GM19328 (cell line): ENCODE measurements around the gene PLRG1.

Experiments
- ATAC-seq: cut with Tn5 transposase; IDR thresholded peaks from one replicate; pipeline ENCODE4 v1.9.1; 2021; ENCODE audit warnings: mild to moderate bottlenecking, moderate library complexity; ENCODE audit not compliant: unreplicated experiment

PLRG1 gene

GRCh38 chr4:154574311-154574710, 24.1 kb upstream of the PLRG1 start:
- ATAC-seq, result no peak

- no peak for ATAC-seq
Measured at GRCh38 chr4:154573190-154573870, 23.1 kb upstream of the PLRG1 start.

- ATAC-seq, result no peak
Measured at GRCh38 chr4:154569584-154569983, 19.4 kb upstream of the PLRG1 start.

- ATAC-seq, result no peak
Measured at GRCh38 chr4:154569028-154569427, 18.8 kb upstream of the PLRG1 start.

GRCh38 chr4:154566639-154567204, 16.5 kb upstream of the PLRG1 start:
- ATAC-seq, result no peak

- ATAC-seq, result no peak
Measured at GRCh38 chr4:154565704-154566103, 15.5 kb upstream of the PLRG1 start.

- no peak for ATAC-seq
Measured at GRCh38 chr4:154564311-154564710, 14.1 kb upstream of the PLRG1 start.

GRCh38 chr4:154562697-154563254, 12.6 kb upstream of the PLRG1 start, which contains the start of gene FGB:
Gene FGB, plus strand, starts transcription at chr4:154563011. Its CDS starts 8 bp downstream, at chr4:154563019.
- no peak for ATAC-seq

- no peak for ATAC-seq
Measured at GRCh38 chr4:154560824-154561231, 10.6 kb upstream of the PLRG1 start.

- no peak for ATAC-seq
Measured at GRCh38 chr4:154560419-154560801, 10.2 kb upstream of the PLRG1 start.

- peak; percentile 94 for ATAC-seq
Measured at GRCh38 chr4:154559494-154560418, 9.6 kb upstream of the PLRG1 start.

- peak; percentile 30 for ATAC-seq
Measured at GRCh38 chr4:154559141-154559493, 8.9 kb upstream of the PLRG1 start.

- ATAC-seq, result peak; percentile 50
Measured at GRCh38 chr4:154551872-154552686, 1.9 kb upstream of the PLRG1 start.

- ATAC-seq, result no peak
Measured at GRCh38 chr4:154545689-154546088, 4.5 kb downstream of the PLRG1 start.

GRCh38 chr4:154542271-154542879, 7.8 kb downstream of the PLRG1 start:
- ATAC-seq, result no peak

GRCh38 chr4:154534296-154534695, 15.9 kb downstream of the PLRG1 start:
- no peak for ATAC-seq

- no peak for ATAC-seq
Measured at GRCh38 chr4:154529728-154530519, 20.3 kb downstream of the PLRG1 start.

- ATAC-seq, result no peak
Measured at GRCh38 chr4:154528869-154529268, 21.3 kb downstream of the PLRG1 start.

GRCh38 chr4:154527308-154527707, 22.9 kb downstream of the PLRG1 start:
- no peak for ATAC-seq
